Smooth muscle cell of bladder (primary cell): ENCODE measurements around the gene SAFB. TPM values are rescaled to one million over a fixed set of nuclear protein-coding genes. Genes with fewer than 3 reads are reported as not detected.

Experiments used
- total RNA-seq: library from RNA; depleted of rRNA; stranded (reverse); fragments of >200 nt; gene quantifications from 2 replicates; pipeline ENCODE4 v1.2.3, GENCODE V29; 2014

The SAFB gene
- 39.3 and 56.0 TPM in 2 replicates for total RNA-seq

DNA sequence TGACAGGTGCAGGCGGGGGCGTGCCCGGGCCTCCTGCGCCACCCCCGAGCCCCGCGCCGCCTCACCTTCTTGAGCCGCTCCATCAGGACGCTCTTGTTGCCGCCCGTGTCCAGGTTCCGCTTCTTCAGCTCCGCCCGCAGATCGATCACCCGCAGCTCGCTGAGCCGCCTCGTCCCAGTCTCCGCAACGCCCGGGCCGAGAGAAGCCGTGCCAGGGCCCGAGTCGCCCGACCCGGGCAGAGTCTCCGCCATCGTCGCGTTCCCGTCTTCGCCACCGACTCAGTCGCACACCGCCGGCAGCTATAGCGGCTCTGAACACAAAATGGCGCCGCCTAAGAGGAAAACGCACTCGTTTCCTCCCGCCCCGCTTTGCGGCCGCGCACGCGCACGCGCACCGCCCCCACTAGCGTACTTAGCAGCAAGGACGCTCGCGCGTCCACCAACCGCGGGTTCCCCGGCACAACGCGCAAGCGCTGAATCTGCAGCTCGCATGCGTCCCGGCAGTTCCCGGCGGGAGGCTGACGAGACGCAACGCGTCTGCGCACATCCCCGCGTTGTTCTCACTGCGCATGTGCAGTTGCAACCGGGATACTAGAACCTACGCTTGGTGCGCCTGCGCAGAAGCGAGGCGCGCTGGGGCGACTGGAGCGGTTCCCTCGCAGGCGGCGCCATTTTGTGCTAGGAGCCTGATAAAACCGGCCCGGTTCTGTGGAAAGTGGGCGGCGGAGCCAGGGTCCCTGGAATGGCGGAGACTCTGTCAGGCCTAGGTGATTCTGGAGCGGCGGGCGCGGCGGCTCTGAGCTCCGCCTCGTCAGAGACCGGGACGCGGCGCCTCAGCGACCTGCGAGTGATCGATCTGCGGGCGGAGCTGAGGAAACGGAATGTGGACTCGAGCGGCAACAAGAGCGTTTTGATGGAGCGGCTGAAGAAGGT is at the start of gene SAFB, which contains the start of gene SAFB2:
TSS of gene SAFB (plus strand) at position 619 of the 932 bp plus-strand sequence. CDS start at position 742, 123 bp downstream.
TSS of gene SAFB2 (minus strand) at position 312 of the 932 bp plus-strand sequence. CDS start at position 251, 61 bp downstream.

DNA sequence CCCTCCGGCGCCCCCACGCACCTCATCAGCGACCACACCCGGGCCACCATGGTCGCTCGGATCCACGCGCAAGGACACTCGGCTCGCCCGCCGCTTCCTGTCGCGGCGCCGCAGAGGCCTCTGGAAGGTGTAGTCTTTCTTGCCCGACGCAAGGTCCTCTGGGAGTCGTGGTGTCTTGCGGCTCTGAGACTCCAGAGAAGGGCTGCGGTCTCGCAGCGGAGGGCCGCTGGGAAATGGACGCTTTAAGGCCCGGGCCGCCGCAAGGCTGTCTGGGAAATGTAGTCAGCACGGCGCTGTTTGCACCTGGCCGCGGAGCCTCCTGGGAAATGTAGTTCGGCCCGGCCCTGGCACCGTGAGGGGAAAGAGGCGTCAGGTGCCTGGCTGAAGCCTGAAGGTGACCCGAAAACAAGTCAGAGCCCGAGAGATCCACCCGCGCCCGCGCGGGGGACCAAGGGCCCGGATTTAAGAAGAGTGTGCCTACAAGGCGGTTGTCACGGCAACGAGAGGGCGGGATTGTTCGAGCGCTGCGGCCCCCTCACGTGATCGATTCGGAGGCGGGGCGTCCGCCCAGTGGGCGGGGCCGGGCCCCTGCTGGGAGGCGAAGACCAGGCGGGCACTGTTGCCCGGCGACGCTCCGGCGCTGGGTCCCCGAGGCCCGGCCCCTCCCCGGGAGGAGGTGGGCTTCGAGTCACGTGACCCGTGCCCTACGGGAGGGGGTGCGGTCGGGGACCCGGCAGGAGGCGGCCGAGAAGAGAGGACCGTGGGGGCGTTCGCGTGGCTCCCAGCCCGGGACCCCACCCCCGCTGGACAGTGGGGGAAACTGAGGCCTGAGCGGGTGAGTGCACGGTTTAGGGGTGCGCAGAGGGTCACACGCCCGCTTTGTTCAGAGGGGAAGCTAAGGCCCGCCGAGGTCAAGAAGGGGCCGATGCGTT is 57.8 kb downstream of the SAFB start, which contains the start of the genes HSD11B1L and MICOS13:
TSS of gene HSD11B1L (plus strand) at position 591 of the 932 bp plus-strand sequence. CDS start 3,806 bp downstream, outside the sequence.
TSS of gene MICOS13 (minus strand) at position 80 of the 932 bp plus-strand sequence. CDS start at position 50, 30 bp downstream.

DNA sequence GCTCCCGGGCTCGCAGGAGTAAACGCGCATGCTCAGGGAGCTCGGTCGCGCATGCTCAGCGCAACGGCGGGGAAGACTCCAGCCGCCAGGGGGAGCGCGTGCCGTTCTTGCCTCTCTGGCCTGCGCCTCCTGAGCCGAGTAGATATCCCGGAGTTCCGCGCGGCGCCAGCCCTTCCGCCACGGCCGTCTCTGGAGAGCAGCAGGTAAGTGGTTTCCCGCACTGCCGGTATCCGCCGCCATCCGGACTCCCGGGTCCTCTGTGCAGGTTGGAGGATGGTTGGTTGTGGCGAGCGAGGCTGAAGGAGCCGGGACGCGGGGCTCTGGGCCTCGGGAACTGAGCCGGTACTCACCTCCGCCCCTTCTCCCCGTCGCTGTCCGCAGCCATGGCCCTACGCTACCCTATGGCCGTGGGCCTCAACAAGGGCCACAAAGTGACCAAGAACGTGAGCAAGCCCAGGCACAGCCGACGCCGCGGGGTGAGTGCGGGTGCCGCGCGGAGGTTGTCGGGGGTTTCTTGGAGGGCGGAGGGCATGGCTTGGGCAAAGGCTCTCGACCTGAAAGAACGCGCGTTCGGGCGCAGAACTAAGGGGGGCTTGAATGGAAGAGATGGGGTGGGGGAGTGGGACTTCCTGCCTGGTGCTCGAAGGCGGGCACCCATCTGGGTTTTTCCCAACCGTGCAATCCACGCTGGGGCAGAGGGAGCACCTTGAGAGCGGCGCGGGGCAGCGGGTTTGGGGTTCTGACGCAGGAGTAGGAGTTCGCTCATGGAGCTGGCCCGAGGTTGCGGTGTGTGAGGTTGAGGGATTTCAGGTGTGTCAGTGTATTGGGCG is 67.5 kb downstream of the SAFB start, which contains the start of gene RPL36:
TSS of gene RPL36 (plus strand) at position 171 of the 830 bp plus-strand sequence. CDS start at position 384, 213 bp downstream.

Other genes with a start within 250 kb of the SAFB start
- not detected in 2 replicates for gene ZNRF4, start 167.7 kb upstream of the SAFB start, total RNA-seq
- gene TINCR, start 55.1 kb upstream of the SAFB start, total RNA-seq, result 0.09 and 0.28 TPM in 2 replicates
- 26.5 and 38.3 TPM in 2 replicates for gene SAFB2, start 307 bp upstream of the SAFB start, total RNA-seq
- 41.6 and 47.9 TPM in 2 replicates for gene MICOS13, start 57.4 kb downstream of the SAFB start, total RNA-seq
- gene HSD11B1L, start 57.9 kb downstream of the SAFB start, total RNA-seq, result 7.8 and 11.3 TPM in 2 replicates
- 553 and 660 TPM in 2 replicates for gene RPL36, start 67.2 kb downstream of the SAFB start, total RNA-seq
- gene LONP1, start 97.1 kb downstream of the SAFB start, total RNA-seq, result 128 and 131 TPM in 2 replicates
- gene CATSPERD, start 97.6 kb downstream of the SAFB start, total RNA-seq, result not detected in 2 replicates
- 0.14 and 0.28 TPM in 2 replicates for gene PRR22, start 161.7 kb downstream of the SAFB start, total RNA-seq
- 19.5 and 28.3 TPM in 2 replicates for gene DUS3L, start 168.1 kb downstream of the SAFB start, total RNA-seq
- gene NRTN, start 182.0 kb downstream of the SAFB start, total RNA-seq, result 0.14 and 0.18 TPM in 2 replicates
- gene FUT6, start 216.6 kb downstream of the SAFB start, total RNA-seq, result not detected in 2 replicates
- gene FUT3, start 228.4 kb downstream of the SAFB start, total RNA-seq, result not detected in 2 replicates
- not detected in 2 replicates for gene FUT5, start 247.5 kb downstream of the SAFB start, total RNA-seq